ENCODE data around the gene SRA1.

SRA1 gene

DNA sequence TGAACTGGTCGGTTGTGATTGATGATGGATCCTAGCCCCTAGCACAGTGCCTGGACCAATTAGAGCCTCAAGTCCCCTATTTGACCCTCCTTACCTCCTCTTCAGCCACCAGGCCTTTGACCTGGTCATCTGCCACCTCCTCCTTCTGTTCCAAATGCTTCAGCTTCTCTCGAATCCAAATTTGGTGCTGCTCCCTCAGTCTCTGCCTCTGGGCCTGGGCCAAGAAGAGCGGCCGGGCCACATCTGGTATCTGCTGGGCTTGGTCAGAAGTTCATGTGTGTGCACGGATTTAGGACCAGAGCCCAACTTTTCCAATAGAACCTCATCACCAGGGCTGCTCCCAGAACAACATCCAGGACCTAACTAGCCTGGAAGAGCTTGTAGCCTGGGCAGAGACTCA is 13.8 kb upstream of the SRA1 start:
- TF ChIP-seq, protein P1, sequence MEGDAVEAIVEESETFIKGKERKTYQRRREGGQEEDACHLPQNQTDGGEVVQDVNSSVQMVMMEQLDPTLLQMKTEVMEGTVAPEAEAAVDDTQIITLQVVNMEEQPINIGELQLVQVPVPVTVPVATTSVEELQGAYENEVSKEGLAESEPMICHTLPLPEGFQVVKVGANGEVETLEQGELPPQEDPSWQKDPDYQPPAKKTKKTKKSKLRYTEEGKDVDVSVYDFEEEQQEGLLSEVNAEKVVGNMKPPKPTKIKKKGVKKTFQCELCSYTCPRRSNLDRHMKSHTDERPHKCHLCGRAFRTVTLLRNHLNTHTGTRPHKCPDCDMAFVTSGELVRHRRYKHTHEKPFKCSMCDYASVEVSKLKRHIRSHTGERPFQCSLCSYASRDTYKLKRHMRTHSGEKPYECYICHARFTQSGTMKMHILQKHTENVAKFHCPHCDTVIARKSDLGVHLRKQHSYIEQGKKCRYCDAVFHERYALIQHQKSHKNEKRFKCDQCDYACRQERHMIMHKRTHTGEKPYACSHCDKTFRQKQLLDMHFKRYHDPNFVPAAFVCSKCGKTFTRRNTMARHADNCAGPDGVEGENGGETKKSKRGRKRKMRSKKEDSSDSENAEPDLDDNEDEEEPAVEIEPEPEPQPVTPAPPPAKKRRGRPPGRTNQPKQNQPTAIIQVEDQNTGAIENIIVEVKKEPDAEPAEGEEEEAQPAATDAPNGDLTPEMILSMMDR (IDR thresholded peaks at IDR 0.05; ENCODE audit: control insufficient read depth, insufficient read depth, low read depth, low read length, missing control alignments) = no peak
- H3K4me3 ChIP-seq (ENCODE audit: control insufficient read depth, low read depth, low read length) = no peak overlapping the region
- DNase-seq (ENCODE audit: low read depth) = no peak

DNA sequence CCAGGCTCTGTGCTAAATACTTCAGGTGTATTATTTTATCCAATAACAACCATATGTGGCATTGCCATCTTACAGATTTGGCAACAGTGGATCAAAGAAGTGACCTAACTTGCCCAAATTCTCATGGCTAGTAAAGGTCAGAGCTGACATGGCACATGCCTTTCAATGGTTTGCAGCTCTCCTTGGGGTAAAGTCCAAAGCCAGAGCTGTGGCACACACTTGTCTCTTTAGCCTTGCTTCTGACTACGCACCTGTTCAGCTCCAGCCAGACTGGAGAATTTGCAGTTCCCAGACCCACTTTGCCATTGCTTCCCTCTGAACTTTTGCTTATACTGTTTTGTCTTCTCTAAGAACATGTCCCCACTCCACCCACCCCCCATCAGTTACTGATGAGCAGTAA is 13.2 kb upstream of the SRA1 start:
- TF ChIP-seq, protein P1 (IDR thresholded peaks at IDR 0.05; ENCODE audit: control insufficient read depth, insufficient read depth, low read depth, low read length, missing control alignments) = no peak
- no peak for DNase-seq (ENCODE audit: low read depth)
- H3K4me3 ChIP-seq (ENCODE audit: control insufficient read depth, low read depth, low read length) = no peak overlapping the region

DNA sequence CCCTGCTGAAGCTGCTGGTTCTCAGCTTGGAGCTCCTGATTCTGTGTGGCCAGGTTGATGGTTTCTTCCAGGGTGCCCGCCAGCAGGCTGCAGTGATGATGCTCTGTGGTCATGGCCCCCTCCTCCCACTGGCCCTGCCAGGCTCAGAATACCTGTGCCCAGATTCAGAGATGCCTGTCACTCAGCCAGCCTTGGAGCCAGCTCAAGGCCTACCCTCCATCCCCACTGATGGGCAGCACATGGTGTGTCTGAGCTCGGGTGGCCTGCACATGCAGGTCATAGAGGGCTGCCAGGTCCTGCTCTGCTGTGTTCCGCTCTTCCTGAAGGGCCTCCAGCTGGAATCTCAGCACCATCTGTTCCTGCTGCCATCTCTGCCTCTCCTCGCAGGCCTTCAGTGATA is 12.8 kb upstream of the SRA1 start:
- no peak for DNase-seq (ENCODE audit: low read depth)
- no peak overlapping the region for H3K4me3 ChIP-seq (ENCODE audit: control insufficient read depth, low read depth, low read length)
- TF ChIP-seq, protein P1 (IDR thresholded peaks at IDR 0.05; ENCODE audit: control insufficient read depth, insufficient read depth, low read depth, low read length, missing control alignments) = no peak

DNA sequence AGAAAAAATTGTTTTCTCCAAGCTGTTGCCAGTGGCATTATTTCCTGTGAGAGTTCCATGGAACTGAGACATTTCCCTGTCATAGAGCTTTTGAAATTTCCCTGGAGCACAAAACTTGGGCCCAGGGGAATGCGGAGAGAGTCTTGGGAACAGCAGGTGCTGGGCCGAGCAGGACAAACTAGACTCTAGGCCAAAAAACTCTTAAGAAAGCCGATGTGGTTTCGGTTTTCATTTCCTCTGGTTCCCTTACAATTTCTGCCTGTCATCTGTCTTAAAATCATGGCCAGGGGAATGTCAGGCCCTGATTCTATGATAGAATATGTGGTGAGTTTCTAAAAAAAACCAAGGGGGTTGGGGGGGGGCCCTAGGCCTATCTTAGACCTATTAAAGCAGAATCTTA is 11.9 kb upstream of the SRA1 start:
- DNase-seq (ENCODE audit: low read depth) = no peak
- TF ChIP-seq, protein P1 (IDR thresholded peaks at IDR 0.05; ENCODE audit: control insufficient read depth, insufficient read depth, low read depth, low read length, missing control alignments) = no peak
- H3K4me3 ChIP-seq (ENCODE audit: control insufficient read depth, low read depth, low read length) = no peak overlapping the region

DNA sequence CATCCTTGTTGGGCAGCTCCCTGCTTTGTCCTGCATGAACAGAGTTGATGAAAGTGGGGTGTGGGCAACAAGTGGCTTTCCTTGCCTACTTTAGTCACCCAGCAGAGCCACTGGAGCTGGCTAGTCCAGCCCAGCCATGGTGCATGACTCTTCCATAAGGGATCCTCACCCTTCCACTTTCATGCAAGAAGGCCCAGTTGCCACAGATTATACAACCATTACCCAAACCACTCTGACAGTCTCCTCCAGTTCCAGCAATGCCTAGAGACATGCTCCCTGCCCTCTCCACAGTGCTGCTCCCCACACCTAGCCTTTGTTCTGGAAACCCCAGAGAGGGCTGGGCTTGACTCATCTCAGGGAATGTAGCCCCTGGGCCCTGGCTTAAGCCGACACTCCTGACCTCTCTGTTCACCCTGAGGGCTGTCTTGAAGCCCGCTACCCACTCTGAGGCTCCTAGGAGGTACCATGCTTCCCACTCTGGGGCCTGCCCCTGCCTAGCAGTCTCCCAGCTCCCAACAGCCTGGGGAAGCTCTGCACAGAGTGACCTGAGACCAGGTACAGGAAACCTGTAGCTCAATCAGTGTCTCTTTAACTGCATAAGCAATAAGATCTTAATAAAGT is 11.3 kb upstream of the SRA1 start:
- TF ChIP-seq, protein P1 (IDR thresholded peaks at IDR 0.05; ENCODE audit: control insufficient read depth, insufficient read depth, low read depth, low read length, missing control alignments) = no peak
- no peak overlapping the region for H3K4me3 ChIP-seq (ENCODE audit: control insufficient read depth, low read depth, low read length)
- no peak for DNase-seq (ENCODE audit: low read depth)

DNA sequence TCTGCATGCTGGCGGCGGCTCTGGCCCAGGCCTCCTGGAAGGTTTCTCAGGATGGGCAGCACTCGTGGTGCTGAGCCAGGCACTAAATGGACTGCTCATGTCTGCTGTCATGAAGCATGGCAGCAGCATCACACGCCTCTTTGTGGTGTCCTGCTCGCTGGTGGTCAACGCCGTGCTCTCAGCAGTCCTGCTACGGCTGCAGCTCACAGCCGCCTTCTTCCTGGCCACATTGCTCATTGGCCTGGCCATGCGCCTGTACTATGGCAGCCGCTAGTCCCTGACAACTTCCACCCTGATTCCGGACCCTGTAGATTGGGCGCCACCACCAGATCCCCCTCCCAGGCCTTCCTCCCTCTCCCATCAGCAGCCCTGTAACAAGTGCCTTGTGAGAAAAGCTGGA is 10.6 kb upstream of the SRA1 start:
- H3K4me3 ChIP-seq (ENCODE audit: control insufficient read depth, low read depth, low read length) = no peak overlapping the region
- DNase-seq (ENCODE audit: low read depth) = no peak
- TF ChIP-seq, protein P1 (IDR thresholded peaks at IDR 0.05; ENCODE audit: control insufficient read depth, insufficient read depth, low read depth, low read length, missing control alignments) = no peak
